Measurements from ENCODE around the gene PPP3R1.

DNA sequence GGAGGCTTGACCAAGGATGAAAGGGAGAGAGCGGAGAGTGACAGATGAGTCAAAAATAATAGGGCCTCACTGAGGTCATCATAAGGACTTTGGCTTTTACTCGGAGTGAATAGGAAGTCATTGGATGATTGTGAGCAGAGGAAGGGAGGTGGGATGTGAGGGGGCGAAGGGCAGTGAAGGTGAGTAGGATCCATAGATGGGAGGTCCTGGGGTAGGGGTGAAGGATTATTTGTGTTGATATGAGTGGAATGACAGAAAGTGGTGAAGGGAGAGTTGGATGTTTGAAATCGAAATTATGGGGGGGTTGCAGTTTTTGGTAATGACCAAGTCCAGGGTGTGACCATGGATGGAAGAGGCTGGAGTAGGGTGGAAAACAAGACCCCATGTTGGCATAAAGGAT lies 80.6 kb downstream of the PPP3R1 start:
- TF ChIP-seq, protein P1, sequence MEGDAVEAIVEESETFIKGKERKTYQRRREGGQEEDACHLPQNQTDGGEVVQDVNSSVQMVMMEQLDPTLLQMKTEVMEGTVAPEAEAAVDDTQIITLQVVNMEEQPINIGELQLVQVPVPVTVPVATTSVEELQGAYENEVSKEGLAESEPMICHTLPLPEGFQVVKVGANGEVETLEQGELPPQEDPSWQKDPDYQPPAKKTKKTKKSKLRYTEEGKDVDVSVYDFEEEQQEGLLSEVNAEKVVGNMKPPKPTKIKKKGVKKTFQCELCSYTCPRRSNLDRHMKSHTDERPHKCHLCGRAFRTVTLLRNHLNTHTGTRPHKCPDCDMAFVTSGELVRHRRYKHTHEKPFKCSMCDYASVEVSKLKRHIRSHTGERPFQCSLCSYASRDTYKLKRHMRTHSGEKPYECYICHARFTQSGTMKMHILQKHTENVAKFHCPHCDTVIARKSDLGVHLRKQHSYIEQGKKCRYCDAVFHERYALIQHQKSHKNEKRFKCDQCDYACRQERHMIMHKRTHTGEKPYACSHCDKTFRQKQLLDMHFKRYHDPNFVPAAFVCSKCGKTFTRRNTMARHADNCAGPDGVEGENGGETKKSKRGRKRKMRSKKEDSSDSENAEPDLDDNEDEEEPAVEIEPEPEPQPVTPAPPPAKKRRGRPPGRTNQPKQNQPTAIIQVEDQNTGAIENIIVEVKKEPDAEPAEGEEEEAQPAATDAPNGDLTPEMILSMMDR (IDR thresholded peaks at IDR 0.05): no peak
- TF ChIP-seq POLR2A (IDR thresholded peaks at IDR 0.05) (no peak), EP300 (IDR thresholded peaks at IDR 0.05) (no peak), POLR2AphosphoS5 (IDR thresholded peaks at IDR 0.05) (no peak)
